HuH-7.5 (cell line): ENCODE measurements around the gene OLFML2B.

Experiments
- DNase-seq: peaks from one replicate; pipeline ENCODE4 v3.0.0; 2011; ENCODE audit warnings: low spot score

The OLFML2B gene

GRCh38 chr1:161978011-161978790, 45.5 kb downstream of the OLFML2B start:
- DNase-seq = no peak

DNA sequence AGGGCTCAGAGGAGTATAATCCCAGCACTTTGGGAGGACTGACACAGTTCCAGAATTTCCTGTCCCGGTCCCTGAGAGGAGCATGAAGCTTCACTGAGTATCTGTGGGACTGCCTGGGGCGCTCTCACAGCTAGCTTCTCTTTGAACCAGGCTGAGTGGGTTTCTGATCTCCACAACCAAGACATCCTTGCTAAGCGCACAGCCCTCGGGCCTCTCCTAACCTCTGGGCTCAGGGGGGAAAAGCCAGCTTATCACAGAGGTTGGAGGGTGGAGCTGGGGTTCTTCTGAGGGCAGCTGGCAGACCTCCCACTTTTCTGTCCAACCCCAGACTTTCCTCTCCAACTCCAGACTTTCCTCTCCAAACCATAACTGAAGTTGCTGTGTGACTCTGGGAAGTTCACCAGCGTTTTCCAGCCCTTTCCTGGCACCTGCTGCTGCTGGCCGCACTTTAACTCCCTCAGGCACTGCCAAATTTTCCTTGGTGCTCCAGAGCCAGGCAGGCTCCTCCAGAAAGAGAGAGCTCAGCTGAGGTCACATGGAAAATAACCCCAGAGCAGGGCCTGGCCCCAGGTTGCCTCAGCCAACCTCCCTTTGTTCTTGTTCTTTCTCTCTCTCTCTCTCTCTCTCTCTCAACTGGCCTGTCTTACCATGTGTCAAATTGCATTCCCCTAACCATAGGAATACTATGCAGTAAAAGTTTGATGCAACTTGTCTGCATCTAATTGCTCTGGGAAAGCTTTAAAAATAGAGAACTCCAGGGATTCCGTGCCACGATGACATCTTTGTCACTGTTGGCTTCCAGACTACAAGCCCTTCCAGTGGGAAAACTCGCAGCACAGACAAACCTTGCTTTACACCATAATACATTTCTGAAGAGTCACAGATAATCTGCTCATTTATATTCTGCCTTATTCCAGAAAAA, 49.5 kb downstream of the OLFML2B start:
- no peak for DNase-seq

GRCh38 chr1:161972828-161973227, 50.8 kb downstream of the OLFML2B start:
- no peak for DNase-seq

DNA sequence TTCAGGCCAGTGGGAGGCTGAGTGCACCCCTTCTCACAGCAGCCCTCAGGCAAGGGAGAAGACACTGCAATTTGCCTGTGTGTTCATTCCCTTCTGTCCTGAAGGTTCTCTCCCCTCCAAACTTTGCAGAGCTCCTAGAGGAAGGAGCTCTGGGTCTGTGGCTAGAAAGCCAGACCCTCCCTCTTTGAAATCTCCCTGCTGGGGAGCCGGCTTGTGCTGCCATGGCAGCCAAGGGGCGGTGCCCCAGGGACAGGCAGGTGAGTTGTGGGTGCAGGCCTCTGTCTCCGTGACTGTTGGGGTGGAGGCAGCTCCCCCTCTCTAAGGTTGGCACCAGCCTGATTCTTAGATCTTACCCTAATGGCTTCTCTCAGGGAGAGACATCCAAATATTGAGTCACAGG, 53.0 kb downstream of the OLFML2B start:
- no peak for DNase-seq

DNA sequence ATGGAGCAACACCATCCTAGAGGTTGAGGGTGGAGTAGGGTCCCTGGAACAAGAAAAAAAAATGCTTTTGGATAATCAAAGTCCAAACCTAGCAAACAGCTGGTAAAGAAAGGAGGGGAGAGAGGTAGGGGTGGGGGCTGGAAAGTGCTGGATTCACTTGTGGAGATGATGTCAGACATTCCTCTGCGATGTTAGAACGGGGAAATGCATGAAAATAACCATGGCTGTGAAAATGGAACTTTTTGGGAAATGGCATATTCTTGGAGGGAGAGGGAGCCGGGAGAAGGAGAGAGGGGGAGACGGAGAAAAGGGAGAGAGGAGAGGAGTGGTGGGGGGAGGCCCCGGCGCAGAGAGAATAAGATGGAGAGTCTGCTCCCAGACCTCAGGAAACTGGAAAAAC, 53.6 kb downstream of the OLFML2B start:
- DNase-seq = no peak

DNA sequence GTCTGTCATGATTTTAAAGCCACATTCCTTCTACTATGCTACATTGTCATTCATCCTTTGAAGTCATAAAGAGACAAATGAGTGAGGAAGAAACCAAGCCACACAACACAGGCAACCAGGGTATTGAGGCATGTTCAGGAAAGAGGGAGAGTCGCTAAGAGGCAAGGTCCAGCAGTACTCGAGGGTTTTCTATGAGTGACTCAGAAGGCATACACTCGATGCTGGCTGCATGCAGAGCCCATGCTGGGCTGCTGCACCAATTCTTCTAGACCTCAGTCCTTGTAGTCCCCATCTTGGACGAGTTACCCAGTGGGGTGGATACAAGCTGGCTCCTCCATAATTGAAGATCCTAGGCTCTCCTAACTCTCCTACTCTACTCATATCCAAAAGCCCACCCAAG, 57.6 kb downstream of the OLFML2B start:
- DNase-seq = no peak

DNA sequence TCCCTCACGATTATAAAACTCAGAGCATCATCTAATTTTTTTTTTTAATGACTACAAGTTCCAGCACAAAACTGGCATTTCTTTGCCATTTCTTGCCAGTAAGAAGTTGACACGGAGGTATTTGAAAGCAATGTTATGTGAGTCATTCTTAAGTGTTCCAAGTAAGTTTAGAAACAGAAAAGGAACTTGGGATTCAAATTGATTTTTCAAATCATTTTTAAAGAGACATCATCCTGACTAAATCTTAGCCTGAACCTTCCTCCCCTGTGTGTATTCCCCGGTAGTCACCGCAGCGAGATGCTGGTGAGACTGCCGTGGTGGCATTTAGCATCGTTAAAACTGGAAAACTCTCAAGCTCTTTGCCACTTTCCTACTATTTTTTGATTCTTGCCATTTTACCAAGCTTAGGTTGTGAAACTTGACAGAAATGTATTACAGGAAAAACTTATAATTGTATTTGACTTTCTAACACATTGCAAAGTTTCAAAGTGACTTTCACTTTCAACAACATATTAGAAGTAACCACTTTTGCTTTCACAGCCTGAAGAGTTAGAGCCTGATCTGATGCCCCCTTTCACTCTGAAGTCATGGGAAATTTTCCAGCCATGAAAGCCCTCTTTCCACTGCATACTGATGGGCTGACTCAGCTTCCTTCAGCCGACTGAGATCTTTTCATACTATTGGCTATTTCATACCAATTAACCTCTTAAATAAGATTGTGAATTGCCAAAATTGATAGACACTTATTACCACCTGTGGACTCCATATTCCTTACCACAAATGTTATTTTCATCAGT, 61.4 kb downstream of the OLFML2B start:
- DNase-seq = no peak

- DNase-seq = no peak
These were observed 65.2 kb downstream of the OLFML2B start for GRCh38 chr1:161958425-161958824.

- no peak for DNase-seq
These were observed 66.7 kb downstream of the OLFML2B start for GRCh38 chr1:161956930-161957329.

GRCh38 chr1:161956097-161956496, 67.6 kb downstream of the OLFML2B start:
- no peak for DNase-seq

GRCh38 chr1:161955606-161956005, 68.1 kb downstream of the OLFML2B start:
- no peak for DNase-seq

DNA sequence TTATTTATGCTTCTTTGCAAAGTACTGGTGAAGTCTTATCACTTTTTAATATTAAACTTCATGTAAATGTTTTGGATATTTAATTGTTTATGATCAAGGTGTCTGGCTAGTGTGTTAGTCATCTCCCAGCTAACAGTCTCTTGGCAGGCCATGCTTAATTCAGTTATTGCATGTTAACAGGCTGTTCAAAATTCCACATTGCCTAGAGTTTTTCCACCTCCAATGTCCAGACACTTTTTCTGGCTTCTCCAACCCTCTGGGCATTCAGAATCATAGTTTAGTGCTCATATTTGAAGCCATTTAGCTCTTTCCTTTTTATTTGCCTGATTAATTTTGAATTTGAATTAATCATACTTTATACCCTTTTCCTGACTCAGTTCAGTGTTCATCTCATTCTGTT, 69.2 kb downstream of the OLFML2B start:
- no peak for DNase-seq

DNA sequence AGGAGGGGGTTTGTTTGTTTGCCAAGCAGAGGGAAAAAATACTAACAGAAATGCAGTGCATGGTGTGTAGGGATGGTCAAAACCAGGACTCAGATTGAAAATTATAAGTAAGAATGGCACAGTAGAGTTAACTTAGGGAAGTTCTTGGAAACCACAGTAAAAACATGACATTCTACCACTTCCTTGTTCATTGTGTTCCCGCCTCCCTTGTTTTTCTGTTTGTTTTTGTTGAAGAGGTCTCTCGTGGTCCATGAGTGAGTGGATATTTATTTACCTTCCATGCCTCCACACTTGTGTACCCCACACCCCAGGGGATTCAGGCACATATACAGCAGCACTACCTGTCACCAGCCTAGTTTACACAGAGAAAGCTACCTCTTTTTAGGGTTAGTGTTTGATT, 69.6 kb downstream of the OLFML2B start:
- no peak for DNase-seq

DNA sequence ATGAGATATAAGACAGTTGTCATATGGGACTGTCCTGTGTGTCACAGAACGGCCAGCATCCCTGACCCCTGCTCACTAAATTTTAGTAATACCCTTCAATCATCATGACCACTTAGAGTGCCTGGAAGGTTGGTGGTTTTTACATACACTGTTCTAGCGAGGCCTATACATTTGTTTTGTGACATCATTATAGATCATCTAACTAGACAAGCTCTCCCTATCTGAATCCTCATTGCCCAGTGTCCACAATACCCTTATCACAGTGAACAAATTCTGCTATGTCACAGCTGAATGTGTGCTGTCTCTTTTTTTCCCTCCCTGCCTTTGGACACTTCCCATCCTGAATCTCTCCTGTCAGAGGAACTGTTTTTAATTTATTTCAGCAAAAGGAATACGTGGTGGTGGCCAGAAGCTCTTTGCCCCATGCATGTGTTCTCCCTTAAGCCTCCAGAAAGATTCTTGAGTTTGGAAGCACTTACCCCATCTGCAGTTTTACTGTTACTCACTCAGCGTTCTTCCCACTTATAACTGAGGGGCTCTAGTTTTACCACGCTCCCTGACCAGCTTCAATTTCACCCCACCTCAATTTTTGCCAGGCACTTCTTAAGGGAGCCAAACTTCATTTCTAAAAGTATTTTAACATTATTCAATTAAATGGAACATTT, 70.3 kb downstream of the OLFML2B start:
- DNase-seq = no peak

DNA sequence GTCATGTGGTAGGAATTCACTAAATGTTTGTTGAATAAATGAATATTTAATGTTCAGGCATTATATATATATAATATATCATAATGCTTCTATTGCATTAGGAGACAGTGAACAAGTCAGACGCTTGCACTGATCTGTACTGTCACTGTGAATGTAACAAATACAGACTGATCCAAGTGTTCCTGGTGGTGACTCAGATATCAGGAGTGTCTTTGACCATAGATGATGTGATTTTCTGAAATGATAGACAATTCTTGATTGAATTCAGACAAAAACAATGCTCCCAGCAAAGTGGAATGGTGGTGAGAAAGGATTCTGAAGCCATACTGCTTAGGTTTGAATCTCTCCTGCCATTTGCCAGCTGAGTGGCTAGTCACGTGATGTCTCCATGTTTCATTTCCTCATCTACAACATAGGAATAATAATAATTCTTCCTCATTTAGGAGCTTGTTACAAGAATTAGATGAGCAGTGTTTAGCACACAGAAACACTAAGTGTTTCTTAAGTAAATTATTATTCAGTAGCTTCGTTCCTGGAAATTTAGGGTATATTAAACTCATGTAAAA, 71.0 kb downstream of the OLFML2B start:
- no peak for DNase-seq

DNA sequence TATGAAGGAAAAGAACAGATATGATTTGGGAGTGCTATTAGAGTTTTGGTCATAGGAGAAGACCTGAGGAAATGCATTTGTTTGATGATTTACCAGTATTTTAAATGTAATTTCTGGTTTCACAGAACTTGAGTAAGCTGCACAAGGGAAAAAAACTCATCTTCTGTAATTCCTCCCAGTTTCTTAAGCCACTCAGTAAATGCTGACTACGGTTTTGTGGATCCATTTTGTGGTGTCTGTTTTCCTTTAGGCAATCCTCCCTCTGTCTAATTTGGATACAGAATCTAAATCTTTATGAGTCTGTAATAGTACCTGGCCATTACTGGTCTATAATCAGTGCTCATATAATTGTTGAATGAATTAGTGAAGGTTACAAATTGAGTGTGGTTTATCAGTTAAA, 72.0 kb downstream of the OLFML2B start:
- no peak for DNase-seq

- no peak for DNase-seq
These were observed 73.3 kb downstream of the OLFML2B start for GRCh38 chr1:161950377-161950776.

GRCh38 chr1:161949548-161949947, 74.1 kb downstream of the OLFML2B start:
- no peak for DNase-seq

DNA sequence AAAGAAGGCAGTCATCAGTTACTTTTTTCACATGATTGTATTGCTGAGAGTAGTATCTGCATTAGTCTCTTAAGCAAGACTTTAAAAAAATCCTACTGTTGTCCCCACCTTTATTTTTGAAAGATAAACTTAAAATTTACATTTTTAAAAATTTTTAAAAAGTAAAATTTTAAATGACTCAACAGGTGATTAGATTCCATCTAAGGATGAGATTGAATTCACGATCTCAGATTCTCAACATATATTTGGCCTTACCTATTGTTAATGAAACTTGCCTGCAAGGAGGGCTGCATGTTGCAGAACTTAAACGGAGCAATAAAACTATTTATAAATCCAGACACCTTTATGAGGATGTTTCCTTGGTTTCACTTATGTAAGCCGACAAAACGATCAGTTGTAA, 75.2 kb downstream of the OLFML2B start:
- DNase-seq = no peak

DNA sequence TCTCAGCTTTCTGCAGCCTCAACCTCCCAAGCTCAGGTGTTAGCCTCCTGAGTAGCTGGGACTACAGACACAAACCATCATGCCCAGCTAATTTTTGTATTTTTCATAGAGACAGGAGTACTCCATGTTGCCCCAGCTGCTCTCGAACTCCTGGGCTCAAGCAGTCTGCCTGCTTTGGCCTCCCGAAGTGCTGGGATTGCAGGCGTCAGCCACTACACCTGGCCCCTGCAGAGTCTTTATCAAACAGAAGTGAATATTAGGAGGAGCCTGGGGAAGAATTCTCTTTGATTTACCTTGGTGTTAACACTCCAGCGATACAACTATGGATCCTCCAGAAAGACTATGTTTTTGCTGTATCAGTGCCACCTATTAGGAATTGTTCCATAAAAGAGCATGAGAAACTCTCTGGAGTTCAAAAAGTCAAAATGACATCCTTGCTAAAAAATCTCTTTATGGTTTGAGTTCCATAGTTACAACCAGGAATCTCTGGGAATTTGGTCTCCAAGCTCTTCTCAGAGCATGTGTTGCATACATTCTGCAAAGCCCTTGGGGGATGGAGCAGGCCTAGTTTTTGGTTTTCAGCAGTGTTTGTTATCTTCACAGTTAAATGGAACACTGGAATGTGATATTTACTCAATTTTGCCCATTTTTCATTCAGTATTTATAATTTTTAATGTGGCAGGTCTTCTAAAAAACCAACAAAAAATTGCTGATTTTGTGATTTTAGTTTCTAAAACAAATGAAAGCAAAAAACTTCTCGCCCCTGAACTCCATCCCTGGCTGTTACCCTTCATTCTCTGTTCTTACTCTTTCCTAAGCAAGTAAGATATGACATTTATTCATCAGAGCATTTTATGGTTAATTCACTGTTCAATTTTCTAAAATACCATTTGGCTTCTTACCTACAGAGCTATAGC, 77.3 kb downstream of the OLFML2B start:
- DNase-seq = no peak
